ENCODE data around the gene LITAF. TPM values are rescaled to one million over a fixed set of nuclear protein-coding genes. Genes with fewer than 3 reads are reported as not detected.

LITAF gene
- polyA plus RNA-seq, 3 donors: 107 to 125 (median 115) TPM

DNA sequence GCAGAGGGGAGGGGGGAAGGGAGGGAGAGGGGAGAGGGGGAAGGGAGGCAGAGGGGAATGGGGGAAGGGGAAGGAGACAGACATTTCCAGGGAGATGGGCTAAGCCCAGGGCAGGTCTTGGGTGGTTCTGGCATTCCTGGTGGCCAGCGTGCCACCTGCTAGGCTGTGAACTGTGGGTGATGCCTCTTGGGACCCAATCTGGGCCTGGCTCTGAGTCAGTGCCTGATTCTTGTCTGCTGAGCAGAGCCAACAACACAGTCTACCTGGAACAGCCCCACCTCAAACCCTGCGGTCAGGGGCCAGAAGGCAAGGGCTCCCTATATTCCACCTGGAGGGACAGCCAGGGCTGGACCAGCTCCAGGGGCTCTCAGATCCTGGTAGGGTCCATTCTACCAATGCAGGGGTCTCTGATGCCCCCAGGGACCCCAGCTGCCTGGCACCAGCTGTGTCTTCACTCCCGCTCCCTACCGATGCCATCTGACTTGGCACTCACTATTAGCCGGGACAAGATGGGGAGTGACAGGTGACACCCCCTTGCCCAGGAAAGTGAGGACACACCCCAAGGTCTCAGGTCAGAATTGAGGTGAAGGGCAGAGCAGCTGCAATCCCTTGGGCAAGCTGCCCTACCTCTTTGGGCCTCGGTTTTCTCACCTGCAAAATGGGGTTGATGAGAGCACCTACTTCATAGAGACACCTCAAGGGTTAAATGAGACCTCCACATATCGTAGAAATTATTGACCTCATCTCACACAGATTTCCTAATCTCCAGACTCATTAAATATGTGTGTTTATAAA is 87.2 kb downstream of the LITAF start:
- DNase-seq (ENCODE audit: low read depth in 3 of 3, low spot score in 2 of 3): no peak

DNA sequence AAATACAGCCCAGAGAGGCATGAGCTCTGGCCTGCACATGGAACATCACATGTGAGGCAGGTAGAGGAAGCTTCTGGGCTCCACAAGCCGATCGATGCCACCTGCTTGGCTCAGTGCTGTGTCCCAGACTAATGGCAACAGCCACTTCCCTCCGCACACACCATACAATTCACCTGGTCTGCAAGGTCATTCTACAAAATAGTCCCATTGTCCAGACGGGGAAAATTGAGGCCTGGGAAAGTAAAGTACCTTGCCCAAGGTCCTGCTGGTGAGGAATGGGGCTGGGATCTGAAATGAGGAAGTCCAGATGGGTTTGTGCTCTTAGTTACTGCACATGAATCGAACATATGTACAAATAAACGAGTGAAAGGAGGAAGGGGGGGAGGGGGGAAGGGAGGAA is 88.0 kb downstream of the LITAF start:
- DNase-seq (ENCODE audit: low read depth in 3 of 3, low spot score in 2 of 3): no peak

DNA sequence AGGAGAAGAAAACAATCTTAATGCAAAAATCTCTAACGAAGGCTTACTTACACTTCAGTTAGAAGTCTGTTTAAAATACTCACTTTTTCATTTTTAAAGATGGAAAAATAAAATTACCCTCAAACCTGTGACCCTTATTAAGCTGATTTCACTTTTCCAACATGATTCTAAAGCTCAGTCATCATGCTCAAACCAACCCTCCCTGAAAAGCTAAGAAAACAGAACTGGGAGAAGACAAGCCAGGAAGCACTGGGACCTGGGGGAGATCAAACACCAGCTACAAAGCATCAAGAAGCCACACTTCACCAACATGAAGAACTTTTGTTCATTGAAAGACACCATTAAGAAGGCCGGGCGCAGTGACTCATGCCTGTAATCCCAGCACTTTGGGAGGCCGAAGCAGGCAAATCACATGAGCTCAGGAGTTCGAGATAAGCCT is 88.8 kb downstream of the LITAF start:
- no peak for DNase-seq (ENCODE audit: low read depth in 3 of 3, low spot score in 2 of 3)

Other genes with a start within 250 kb of the LITAF start
- 10 to 100 TPM; 26.3 to 37.1 (median 26.7) TPM for gene RMI2, start 241.5 kb downstream of the LITAF start, polyA plus RNA-seq (ENCODE audit: insufficient read length in 3 of 3)
- gene SNN, start 81.5 kb upstream of the LITAF start, polyA plus RNA-seq (ENCODE audit: insufficient read length in 3 of 3): 10 to 100 TPM; 37.9 to 41.3 (median 38.1) TPM
- 10 to 100 TPM; 40.2 to 42.1 (median 40.5) TPM for gene TXNDC11, start 155.9 kb upstream of the LITAF start, polyA plus RNA-seq (ENCODE audit: insufficient read length in 3 of 3)
- 10 to 100 TPM; 75.5 to 80.7 (median 77.5) TPM for gene ZC3H7A, start 210.3 kb upstream of the LITAF start, polyA plus RNA-seq (ENCODE audit: insufficient read length in 3 of 3)

Data from right renal cortex interstitium (tissue), 3 donors.